Endometrium (tissue), 2 donors: ENCODE measurements around the gene UMOD.
"Not testable (repeated sequence)": the region's sequence is repeated elsewhere in the genome, so short reads cannot be mapped to it uniquely, and the experiment has no call there.

Experiments
- FAIRE-seq: peaks from 2 replicates; lab custom pipeline; 2012; peaks lifted over from hg19 to GRCh38; lab: Jason Lieb, UNC
- donor health status: control.
- donor health status: control.

The UMOD gene

DNA sequence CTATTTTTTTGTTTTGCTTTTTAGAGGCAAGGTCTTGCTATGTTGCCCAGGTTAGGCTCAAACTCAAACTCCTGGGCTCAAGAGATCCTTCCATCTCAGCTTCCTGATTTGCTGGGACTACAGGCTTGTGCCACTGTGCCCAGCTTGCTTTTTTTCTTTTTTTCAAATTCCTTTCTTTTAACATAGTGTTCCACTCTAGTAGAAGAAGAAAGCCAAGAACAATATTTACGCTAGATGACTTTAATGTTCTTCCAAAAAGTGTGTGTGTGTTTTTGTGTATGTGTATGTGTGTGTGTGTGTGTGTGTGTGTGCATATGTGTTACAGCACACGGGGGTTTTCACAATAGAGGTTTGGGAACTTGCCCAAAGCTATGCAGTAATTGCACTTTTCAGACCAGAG lies 10.7 kb upstream of the UMOD start:
- no peak for FAIRE-seq

DNA sequence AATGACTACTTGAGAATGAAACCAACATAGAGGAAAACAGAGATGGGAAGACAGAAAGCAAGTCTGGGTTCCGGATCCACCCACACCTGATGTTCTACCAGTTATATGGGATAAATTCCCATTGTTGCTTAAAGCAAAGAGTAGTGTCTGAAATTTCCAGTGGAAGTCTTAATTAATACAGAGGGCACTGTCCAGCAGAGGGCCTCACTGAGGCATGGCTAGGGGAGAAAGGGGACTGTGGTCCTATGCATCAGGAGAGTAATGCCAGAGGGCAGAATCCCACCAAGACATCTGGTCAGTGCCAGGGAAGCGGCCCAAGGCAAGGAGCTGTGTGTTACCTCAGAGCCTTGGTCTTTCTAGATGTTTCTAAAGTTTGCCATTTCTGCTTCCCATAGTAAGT lies 7.5 kb upstream of the UMOD start:
- no peak for FAIRE-seq

DNA sequence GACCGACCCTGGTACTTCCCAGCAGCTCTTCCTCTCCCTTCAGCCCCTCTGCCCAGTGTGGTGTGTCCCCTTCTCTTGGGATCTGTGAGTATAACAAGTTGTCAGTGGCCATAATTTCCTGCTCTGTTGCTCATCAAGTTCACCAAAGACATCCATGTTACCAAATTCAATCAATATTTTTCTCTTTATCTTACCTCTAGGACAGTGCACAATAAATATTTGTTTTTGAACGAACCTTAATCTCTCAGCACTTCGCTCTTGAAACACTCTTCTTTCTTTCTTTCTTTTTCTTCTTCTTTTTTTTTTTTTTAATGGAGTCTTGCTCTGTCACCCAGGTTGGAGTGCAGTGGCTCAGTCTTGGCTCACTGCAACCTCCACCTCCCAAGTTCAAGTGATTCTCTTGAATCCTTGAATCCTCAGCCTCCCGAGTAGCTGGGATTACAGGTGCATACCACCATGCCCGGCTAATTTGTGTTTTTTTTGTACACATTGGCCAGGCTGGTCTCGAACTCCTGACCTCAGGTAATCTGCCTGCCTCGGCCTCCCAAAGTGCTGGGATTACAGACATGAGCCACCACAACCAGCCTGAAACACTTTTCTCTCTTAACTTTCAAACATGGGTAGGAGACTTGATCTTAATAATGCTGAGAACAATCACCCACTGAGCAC lies 2.7 kb upstream of the UMOD start:
- no peak for FAIRE-seq

DNA sequence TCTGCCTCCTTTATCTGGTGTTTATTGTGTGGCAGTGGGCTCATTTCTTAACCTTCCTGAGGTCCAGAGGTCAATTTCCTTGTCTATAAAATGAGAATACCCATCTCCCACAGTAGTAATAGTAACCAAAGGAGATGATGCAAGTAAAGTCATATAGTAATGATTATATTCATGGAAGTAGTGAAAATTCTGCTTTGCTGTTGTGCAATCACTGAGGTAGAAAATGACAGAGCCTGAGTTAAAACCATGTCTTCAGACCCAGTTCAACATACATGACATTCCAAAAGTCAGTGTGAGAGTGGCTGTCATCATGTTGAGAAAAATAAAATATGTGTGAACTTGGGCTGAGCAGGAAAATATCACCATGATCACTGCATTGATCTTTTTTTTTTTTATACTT lies 864 bp upstream of the UMOD start:
- no peak for FAIRE-seq

GRCh38 chr16:20349615-20350014 lies 2.9 kb downstream of the UMOD start:
- FAIRE-seq, result no peak

DNA sequence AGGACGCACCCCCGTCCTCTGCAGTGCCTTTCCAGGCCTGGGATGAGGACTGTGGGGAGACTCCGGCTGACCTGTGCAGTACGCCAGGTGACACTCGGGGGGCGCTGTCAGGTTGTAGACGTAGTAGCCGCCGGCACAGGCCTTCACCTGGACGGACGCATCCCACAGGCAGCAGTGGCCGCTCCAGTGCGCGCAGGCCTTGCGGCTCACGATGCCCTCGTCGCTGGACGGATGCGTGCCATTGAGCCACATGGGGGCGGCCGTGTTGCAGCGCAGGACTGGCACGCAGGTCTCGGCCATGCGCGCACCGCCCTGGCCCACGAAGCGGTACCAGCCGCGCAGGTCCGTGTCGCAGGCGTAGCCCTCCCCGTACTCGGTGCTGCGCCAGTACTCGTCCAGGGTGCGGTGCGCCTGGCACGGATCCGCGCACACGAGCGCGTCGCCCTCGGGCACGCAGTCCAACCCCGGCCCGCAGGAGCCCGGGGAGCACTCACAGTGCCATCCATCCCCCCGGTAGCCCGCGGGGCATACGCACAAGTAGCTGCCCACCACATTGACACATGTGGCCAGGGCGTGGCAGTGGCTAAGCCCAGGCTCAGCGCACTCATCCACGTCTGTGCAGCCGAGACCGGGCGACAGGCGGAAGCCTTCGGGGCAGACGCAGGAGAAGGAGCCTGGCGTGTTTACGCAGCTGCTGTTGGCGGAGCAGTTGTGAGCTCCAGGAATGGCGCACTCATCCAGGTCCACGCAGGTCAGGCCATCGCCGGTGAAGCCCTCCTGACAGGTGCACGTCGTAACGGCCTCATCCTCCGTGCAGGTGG lies 3.9 kb downstream of the UMOD start:
- no peak for FAIRE-seq

DNA sequence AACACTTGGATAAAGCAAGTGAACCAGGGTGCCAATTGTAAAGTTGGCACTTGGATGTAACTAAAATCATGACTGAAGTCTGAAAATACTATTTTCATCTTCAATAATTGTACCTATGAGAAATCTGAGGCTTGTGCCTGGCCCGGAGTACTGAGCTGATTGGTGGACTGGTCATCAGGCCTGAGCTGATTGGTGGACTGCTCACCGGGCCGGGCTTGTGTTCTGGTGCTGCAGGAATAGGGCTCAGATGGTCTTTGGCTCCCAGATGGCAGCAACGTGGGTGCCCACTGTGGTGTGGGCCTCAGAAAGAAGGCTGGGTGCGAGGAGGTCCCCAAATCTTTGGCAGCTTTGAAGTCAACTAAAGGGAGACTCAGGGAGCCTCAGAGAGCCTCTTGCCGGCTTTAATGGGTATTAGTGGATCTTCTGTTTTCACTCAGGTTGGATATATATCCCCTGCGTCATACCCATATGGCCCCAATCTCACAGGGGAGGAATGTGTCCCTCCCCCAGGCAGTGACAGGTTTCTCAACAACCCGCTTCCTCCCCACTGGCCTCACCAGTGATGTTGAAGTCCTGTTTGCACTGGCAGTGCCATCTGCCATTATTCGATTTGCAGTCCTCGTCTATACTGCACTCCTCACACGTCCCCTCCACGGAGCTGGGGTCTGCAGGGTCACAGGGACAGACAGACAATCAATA lies 4.7 kb downstream of the UMOD start:
- FAIRE-seq, result no peak

DNA sequence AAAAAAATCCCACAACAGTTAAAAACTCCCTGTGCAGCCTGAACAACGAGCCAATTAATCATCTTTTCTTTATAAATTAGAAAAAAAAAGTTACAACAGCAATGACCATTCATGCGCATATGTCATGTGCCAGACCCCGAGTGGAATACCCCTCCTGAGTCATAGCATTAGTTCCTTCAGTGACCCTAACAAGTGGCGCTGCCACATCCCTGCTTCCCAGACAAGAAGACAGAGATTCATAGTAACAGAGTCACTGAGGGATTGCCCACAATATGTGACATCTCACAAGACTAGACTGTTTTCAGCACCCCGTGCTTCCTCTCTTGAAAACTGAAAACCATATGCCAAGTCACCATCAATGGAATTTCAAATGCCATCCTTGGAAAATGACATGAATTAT lies 7.9 kb downstream of the UMOD start:
- no peak for FAIRE-seq

DNA sequence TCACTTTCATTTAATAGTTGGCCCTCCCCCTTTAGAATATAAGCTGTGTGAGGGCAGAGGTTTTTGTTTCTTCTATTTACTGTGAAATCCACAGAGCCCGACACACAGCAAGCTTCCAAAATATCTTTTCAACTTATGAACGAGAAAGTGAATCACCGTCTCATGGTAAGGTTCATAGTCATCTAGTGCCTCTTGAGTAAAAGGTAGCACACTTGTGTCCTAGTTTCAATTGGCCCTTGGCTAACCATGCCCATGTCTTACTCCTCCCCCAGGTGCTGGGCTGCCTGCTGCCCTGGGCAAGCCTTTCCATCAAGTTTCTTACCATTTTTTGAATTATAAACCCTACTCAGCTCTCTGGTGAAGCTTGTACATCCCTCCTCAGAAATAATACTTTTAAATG lies 12.8 kb downstream of the UMOD start:
- no peak for FAIRE-seq

DNA sequence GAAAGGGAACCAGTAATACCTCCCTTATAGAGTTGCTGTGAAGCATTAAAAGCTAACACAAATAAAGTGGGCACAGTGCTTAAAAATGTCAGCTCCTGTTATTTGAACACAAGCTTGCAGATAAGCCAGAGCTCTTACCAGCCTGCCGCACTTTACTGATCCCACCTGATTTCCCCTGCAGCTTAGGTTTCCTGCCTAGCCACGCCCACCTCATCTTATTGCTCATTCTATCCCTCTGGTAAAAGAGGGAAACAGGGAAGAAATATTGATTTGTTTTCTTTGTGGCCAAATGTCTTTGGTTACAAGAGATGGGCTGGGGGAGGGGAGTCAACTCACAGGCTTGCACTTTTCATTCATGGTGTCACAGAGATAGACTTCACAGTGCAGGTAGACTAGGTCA lies 15.6 kb downstream of the UMOD start:
- no peak for FAIRE-seq

GRCh38 chr16:20334396-20334795 lies 18.1 kb downstream of the UMOD start:
- FAIRE-seq, result no peak

- FAIRE-seq, result no peak
Observed at GRCh38 chr16:20333120-20333519, 19.4 kb downstream of the UMOD start.

DNA sequence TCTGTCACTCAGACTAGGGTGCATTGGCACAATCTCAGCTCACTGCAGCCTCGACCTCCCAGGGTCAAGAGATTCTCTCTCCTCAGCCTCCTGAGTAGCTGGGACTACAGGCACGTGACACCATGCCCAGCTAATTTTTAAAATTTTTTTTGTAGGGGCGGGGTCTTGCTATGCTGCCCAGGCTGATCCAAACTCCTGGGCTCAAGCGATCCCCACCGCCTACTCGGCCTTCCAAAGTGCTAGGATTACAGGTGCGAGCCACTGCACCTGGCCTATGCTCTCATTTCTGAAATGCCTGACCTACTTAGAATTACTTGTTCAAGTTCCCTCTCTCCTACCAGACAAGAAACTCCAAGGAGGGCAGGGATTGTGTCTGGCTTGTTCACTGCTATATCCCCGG lies 20.1 kb downstream of the UMOD start:
- FAIRE-seq, result no peak

DNA sequence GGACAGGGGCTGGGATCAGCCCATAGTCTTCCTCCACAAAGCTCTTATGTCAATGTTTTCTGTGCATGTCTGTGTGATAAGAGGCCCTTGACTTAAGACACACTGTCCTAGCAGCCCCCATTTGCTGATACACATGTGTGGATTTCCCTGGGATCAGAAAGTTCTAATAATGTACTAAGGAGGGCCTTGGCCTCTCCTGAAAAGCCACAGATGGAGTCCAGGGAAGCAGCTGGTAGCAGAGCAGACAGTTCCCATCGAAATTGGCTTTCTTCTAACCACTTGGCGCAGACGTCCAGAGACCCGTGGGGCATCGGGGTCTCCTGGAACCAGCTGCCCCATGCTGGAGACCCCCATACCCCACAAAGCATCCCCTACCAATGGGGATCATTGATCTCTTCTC lies 20.9 kb downstream of the UMOD start:
- no peak for FAIRE-seq

DNA sequence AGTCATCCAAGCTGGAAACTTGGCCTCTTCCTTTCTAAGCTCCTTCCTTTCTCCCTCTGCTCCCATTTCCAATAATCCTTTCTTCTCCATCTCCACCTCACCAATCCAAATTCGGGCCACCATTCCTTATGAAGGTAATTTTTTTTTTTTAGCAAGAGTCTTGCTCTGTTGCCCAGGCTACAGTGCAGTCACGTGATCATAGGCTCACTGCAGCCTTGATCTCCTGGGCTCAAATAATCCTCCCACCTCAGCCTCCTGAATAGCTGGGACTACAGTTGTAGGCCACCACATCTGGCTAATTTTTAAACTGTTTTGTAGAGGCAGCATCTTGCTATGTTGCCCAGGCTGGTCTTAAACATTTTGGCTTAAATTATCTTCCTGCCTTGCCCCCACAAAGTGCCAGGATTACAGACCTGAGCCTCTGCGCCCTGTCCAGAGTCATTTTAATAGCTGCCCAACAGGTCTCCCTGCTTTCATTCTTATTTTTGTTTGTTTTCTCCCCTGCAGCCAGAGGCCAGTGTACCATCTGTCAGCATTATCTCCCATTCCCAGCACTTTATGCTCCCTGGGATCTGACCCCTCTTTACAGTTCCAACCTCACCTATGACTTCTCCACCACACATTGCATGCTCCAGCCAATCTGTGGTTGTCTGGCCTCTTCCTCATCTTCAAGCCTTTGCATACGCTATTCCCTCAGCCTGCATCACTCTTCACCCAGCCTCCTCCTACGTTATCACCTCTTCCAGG lies 22.9 kb downstream of the UMOD start:
- no peak for FAIRE-seq

DNA sequence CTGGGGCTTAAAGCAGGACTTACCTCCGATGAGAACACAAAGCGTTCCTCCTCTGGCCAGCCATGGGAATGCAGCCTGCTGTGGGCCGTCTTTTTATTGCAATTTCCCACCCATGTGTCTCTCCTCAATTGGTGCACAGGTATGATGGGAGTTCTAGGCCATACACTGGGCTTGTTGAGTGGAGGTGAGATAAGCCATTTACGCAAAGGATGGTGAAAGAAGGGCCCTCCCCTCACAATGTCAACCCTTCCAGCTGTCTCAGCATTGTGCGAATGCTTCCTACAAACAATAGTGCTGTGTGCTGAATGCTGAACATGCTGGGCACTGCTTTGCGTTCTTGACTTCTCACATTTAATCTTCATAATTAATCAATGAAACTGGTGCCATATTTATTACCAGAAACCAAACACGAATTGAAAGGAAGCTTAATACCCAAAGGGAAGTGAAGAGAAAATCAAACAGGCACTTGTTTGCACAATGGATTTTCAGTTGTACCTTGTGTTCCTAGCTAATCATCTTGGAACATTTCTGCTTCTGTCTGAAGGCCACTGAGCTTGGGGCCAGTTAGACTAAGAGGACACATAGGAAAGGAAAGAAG lies 25.0 kb downstream of the UMOD start, which contains the start of gene GP2:
Gene GP2, minus strand, starts transcription at position 70 of the 598 bp plus-strand sequence. CDS start 1,082 bp downstream, outside the sequence.
- FAIRE-seq, result no peak

DNA sequence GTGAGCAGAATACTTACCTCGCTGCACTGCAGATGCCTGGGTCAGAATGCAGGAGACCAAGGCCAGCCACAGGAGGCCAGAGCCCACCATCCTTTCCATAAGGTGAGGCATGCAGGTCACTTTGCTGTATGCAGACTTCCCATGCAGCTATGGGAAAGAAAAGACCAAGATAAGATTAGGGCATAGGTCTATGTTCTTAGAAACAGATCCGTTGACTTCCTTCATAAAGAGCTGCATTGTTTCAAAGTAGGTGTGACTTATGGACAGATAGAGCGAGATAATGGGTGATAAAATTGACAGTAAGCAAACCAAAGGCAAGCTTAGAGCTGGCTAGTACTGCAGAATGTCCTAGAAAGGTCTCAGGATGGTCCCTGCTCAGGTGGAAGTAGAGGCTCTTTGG lies 26.2 kb downstream of the UMOD start:
- FAIRE-seq, result no peak

DNA sequence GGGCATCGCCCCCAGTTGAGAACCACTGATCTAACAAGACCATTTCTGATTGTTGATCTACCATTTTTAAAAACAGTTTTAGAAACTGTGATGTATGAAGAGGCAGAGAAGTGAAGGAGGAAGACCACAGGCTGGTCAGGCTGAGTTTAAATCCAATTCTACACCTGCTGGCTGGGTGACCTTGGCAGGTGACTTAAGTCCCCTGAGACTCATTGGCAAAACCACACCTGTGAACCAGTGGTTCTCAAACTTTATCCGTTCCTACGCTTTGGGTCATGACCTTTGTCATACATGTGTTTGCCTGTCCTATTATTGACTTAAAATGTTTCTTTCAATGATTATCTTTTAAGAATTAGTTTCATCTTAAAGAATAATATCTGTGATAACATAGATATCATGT lies 27.5 kb downstream of the UMOD start:
- no peak for FAIRE-seq

DNA sequence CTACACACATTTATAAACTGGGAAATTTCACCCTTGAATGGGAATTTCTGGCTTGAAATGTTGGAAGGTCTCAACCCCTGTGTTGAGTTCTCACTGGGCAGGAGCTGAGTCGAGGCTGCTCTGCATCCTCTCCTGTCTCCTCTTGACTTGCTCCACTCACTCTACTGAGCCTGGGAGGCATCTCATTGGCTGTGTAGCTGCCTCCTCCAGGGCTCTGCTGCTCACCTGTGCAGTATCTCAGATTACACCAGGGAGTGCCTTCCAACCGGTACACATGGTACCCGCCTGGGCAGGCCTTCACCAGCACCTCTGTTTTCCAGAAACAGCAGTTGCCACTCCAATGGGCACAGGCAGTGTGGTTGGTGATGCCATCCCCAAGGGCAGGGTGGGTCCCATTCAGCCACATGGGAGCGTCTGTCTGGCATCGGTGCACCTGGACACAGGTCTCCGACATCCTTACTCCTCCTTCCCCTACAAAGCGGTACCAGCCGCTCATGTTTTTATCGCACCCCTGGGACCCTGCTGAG lies 28.9 kb downstream of the UMOD start:
- FAIRE-seq, result no peak

DNA sequence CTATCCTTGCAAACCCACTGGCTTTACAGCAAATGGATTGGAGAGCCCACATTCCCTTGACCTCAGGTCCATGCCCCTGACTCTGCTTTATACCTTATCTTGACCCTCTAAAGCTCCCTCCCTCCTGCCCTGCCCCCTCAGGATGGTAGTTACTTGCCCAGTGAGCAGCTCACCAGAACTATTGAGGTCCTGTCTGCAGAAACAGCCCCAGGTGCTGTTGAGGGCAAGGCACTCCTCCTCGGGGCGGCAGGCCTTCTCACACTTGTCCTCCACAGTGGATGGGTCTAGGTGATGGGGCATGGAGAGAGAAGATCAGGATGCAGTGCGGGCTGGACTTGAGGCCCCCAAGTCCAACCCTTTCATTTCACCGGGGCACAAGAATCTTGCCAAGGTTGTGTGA lies 29.8 kb downstream of the UMOD start:
- FAIRE-seq, result no peak

GRCh38 chr16:20321671-20322070 lies 30.8 kb downstream of the UMOD start:
- FAIRE-seq, result no peak

GRCh38 chr16:20321051-20321450 lies 31.5 kb downstream of the UMOD start:
- not testable (repeated sequence) for FAIRE-seq
